CD4-positive, alpha-beta T cell treated with Interleukin-15 for 4 hours (primary cell): ENCODE measurements around the gene SERINC2.

Experiments used
- DNase-seq: peaks from one replicate; pipeline ENCODE4 v3.0.0-alpha.2; 2020; ENCODE audit warnings: low spot score

Gene SERINC2

DNA sequence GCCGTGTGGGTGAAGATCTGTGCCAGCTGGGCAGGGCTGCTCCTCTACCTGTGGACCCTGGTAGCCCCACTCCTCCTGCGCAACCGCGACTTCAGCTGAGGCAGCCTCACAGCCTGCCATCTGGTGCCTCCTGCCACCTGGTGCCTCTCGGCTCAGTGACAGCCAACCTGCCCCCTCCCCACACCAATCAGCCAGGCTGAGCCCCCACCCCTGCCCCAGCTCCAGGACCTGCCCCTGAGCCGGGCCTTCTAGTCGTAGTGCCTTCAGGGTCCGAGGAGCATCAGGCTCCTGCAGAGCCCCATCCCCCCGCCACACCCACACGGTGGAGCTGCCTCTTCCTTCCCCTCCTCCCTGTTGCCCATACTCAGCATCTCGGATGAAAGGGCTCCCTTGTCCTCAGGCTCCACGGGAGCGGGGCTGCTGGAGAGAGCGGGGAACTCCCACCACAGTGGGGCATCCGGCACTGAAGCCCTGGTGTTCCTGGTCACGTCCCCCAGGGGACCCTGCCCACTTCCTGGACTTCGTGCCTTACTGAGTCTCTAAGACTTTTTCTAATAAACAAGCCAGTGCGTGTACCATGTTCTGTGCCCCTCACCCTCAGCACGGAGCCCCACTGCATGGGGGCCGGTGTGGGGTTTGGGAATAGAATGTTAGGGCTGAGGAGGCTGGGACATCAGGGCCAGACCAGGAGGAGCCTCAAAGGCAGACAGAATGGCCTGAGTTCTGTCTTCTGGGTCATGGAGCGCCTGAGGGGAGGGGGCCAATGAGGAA, 21.3 kb downstream of the SERINC2 start:
- no peak for DNase-seq

DNA sequence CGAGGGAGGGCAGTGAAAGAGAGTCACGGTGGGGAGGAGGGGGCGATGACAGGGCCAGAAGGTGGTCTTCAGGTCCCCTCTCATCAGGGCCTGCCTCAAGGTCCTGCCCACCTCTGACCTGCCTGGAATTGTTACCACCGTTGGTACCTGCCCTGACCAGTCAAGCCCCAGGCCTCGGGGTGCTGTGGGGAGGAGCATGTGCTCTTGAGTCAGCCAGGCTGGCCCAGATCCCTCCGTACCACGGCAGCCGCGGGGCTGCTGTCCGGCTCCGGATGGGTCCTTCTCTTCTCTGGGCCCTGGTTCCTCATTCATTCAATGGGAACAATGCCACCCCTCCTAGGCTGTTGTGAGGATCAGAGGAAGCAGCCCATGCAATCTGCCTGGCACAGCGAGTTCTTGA, 22.0 kb downstream of the SERINC2 start:
- no peak for DNase-seq

DNA sequence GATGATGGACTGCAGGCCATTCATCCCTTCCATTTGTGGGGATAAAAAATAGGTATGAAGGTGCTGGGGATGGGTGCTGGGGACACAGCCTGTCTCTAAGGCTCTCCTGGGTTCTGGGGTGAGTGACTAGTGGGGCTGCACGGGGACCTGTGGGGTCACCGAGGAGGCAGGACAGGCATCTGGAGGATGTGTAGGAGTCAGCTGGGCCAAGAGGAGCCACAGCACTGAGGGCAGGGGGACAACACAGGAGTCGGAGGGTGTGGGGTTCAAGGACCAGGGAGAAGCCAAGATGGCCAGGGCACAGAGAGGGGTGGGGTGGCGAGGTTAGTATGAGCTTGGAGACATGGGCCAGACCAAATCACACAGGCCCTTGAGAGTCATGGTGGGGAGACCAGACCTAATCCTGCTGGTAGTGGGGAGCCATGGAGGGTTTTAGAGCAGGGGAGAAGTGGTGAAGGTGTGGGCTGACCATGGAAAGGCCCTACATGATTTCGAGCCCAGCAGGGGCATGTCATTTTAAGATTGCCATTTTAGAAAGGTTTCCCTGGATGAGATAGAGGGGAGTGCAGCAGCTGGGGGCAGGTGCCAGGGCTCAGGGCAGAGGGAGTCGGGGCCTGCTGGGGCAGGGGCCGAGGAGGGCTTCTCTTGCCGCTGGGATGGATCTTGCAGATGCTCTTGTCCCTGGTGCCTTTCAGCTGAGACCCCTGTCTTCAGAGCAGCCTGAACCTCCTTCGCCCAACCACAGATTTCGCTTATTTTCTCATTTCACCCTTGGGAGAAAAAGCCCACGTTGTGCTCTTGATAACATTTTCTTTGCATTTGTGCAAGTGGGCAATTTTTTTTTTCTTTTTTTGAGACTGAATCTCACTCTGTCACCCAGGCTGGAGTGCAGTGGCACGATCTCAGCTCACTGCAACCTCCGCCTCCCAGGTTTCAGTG, 22.7 kb downstream of the SERINC2 start:
- DNase-seq: no peak

DNA sequence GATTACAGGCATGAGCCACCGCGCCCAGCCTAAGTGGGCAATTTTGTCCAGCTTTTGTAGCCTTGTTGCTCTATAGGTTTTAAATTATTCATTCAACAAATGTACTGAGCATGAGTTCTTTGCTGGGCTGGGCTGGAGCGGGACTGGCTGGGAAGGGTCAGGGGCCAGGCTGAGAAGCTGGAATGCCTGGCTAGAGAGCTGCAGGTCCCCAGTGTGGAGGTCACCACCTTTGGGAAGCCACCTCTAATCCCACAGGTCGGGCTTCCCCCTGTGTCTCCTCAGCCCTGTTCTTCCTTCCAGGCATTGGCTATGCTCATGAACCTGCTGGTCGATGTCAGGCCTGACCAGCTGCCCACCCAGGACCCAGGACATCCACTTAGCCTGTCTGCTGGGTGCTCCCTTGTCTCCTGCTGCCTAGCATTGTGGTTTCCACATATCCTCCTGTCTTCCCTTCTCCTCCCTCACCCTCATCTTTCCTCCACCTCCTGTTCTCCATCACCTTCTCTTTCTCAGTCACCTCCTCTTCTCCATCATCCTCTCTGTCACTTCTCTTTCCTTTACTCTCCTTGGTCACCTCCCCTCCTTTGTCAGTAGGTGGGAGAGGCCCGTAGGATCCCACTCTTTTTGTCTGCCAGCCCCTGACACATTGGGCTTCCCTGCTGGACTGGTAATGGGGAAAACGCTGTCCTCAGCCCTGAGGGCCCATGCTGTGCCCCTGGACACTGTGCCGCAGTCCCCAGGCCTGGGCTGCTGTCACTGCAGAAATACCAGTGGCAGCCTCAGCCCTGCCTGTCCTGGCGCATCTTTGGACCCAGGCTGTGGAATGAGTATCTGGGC, 23.8 kb downstream of the SERINC2 start:
- no peak for DNase-seq

DNA sequence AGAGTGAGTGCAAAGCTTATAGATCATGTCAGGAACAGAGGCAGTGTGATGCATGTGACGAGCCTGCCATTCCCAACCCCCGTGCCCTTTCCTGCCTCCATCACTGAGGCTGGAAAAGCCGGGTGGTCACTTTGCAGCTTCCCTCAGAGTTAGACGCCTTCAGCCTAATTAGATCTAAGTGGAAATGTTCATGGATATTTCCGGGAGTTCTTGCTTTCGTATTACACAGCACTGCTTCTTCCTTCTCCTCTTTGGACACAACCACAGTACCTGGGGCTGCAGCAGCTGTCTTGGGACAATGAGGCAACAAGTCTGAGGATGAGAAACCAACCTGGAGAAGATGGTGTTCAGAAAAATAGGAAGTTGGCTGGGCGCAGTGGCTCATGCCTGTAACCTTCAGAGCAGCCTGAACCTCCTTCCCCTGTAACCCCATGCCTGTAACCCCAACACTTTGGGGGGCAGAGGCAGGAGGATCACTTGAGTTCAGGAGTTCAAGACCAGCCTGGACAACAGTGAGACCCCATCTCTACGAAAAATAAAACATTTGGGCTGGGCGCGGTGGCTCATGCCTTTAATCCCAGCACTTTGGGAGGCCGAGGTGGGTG, 24.5 kb downstream of the SERINC2 start:
- DNase-seq: no peak

DNA sequence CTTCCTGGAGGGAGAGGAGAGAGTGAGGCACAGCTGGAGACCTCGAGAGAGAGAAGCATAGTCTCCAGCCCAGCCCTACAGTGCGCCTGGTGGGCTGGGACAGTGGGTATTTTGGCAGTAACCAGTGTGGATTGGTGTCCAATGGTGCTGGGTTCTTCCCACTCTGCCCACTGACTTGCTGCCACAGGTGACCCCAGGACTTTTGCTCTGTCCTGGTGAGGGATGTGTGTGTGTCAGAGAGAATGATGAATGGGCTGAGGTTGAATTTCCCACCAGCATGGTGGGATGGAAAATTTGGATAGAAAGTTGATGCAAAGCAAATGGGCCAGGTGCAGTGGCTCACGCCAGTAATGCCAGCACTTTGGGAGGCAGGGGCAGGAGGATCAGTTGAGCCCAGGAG, 26.3 kb downstream of the SERINC2 start:
- DNase-seq: no peak

DNA sequence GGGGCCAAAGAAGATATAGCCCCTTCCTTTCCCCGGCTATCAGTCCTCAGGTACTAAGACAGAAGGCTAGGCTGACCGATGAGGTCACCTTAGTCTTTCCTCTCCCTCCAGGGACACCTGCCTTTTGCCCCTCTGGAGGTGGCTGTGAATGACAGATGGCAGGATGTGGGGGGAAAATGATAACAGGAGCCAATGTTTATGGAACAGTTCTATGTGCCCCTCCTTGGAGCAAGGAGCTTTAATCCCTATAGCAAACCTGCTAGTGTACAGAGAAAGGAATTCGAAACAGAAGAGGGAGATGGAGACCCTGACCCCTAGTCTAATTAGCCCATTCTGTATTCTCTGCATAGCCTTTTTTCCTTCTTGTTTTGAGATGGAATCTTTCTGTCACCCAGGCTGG, 28.1 kb downstream of the SERINC2 start:
- DNase-seq: no peak

DNA sequence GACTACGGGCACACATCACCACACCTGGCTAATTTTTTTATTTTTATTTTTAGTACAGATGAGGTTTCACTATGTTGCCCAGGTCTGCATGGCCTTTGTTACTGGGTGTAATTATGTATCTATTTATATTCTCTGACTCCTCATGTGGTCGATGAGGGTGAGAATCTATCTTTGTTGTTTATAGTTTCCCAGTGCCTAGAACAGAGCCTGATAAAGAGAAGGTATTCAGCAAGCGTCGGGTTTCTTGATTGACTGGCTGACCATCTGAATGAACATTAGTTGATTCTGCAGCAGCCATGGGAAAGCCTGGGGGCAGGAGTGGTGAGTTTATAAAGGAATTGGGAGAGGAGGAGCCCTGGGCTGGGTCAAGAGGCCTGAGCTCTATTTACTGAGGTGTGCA, 28.5 kb downstream of the SERINC2 start:
- DNase-seq: no peak

DNA sequence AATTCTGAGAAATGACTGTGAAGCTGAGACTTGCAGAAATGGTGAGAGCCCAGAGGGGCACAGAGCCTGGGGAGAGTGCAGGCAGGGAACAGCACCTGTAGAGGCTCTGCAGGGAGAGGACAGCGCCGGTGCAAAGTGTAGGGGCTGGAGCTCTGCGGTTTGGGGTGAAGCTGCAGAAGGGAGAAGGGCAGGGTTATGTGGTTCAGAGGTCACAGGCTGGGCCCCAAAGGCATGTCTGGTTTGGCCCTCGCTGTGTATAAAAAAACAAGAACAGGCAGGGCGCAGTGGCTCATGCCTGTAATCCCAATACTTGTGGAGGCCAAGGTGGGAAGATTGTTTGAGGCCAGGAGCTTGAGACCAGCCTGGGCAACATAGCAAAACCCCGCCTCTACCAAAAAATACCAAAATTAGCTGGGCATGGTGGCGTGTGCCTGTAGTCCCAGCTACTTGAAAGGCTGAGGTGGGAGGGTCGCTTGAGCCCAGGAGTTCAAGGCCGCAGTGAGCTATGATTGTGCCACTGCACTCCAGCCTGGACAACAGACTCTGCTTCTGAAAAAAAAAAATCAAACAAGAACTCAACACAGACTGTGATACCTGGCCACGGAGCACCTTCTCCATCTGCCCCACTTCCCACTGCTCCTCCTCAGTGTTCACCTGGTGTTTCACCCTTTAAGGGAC, 29.1 kb downstream of the SERINC2 start:
- DNase-seq: no peak

DNA sequence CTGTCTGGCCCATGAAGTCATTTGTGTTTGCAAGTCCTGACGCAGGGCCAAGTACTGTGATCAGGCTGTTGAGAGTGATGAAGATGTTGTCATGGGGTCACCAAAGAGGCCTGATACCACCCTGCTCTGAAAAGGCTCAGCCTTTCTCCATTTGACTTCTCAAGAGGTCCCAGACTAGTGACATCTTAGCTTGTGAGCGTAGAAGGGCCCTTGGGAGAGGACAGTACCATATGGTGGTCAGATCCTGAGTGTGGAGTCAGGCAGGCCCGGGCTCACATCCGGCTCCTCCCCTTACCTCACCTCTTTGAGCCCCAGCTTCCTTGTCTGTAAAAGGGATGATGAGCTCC, 29.6 kb downstream of the SERINC2 start:
- no peak for DNase-seq

DNA sequence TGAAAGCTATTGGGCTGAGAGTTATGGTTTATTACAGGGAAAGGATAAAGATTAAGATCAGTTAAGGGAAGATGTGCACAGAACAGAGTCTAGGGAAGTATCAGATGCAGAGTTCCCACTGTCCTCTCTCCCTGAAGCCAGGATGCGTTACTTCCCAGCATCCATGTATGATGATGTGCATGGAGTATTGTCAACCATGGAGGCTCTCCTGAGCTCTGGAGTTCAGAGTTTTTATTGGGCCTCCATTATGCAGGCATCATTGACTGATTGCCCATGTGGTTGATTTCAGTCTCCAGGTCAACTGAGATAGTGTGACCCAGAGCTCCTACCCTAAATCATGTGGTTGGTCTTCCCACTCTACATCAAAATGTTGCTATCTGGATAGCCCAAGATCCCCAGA, 30.7 kb downstream of the SERINC2 start:
- no peak for DNase-seq

DNA sequence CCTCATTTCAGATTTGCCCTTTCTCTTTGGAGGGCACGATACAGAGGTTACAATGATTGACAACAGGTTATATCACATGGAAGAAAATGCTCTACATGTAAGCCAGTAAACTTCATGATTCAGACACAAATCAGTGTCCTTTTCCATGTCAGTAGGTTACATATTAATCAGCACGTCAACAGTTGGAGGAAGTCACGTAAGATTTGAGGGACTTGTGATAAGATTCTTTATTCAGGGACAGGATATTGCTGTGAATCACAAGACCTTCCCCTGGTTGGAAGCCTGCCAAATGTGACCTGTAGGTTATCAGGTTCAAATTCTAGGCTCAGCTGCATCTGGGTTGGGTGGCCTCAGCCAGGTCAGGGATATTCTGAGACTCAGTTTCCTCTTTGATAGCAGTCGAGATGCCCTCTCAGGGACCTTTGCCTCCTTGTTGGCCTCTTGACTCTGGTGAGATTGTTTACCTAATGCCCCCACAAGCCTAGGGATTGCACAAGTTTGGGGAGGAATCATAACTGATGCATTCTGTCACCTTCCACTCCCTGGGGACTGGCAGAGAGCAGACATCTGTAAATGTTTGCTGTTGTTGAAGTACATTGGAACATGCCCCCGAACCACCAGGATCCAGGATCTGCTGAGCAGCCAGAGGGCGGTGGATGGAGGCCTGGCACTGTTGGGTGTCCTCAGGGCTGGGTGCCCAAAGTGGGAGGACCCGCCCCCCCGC, 31.9 kb downstream of the SERINC2 start:
- no peak for DNase-seq

DNA sequence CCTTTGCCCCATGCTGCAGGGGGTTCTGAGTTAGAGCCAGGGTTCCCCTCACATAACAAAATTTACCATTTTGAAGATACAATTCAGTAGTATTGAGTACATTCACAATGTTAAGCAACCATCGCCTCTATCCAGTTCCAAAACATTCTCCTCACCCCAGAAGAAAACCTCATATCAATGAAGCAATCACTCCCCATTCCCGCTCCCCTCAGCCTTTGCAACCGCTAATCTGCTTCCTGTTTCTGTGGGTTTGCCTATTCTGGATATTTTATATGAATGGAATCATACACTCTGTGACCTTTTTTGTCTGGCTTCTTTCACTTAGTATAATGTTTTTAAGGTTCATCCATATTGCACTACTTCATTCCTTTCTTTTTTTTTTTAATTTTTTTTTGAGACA, 32.9 kb downstream of the SERINC2 start:
- no peak for DNase-seq

DNA sequence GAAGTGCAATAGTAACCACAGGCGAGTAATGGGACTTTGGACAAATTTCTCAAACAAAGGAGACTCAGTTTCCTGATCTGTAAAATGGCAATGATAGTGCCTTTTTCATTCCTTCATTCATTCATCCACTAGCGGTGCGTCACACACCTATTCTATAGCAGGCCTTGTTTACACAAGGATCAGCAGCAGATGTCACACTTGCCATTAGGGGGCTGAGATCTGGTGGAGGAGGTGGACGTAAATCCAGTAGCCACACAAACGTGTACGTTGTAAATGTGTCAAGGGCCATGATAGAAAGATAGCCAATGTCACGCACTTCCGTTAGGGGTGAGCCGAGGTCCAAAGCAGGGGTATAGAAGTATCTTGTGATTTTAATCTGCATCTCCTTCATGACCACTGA, 34.2 kb downstream of the SERINC2 start:
- DNase-seq: no peak

DNA sequence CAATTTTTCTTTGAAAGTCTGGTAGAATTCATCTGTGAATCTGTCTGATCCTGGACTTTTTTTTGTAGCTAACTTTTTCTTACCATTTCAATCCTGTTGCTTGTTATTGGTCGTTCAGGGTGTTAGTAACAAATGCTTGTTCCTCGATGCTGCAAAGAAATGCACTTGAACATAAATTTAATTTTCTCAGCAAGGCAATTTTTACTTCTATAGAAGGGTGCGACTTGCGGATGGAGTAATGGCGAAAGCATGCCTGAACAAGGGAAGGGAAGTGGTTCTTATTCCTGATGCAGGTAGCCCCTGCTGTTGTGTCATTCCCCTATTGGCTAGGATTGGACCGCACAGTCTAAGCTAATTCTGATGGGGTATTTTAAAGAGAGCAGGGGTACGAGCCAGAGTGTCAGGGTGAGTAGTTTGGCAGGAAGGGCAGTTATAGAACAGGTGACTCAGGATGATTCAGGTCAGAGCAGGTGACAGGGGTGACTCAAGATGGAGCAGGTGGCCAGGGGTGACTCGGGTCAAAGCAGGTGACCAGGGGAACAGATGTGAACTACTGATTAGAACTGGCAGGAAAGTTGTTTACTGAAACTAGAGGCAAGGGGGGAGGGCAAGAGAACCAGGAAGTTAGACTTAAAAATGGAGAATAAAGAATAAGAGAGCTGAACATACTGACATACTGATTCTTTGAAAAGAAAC, 40.5 kb downstream of the SERINC2 start:
- DNase-seq: no peak

DNA sequence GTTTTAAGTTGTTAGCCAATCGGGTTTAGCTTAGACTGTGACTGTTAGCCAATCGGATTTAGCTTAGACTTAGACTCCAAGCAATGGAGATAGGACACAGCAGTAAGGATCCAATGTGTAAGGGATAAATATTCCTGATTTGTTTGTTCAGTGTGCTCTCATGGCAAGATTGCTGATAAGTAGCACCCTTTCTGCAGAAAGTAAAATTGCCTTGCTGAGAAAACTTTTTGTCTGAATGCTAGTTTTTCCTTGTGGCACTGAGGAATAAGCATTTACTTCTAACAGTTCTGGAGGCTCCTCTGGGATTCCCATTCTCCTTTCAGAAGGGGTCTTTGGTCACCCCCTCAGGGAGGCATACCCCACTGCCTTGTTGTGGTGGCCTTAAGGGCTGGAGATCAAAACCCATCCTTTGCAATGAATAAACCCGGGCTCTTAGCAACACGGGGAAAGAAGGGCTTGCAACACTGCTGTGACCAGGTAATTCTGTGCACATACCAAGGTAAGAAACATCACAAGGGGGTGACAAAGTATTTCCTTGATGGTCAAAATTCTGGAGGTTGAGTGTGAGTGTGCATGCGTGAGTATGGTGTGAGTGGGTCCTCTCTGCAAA, 45.4 kb downstream of the SERINC2 start:
- DNase-seq: no peak

DNA sequence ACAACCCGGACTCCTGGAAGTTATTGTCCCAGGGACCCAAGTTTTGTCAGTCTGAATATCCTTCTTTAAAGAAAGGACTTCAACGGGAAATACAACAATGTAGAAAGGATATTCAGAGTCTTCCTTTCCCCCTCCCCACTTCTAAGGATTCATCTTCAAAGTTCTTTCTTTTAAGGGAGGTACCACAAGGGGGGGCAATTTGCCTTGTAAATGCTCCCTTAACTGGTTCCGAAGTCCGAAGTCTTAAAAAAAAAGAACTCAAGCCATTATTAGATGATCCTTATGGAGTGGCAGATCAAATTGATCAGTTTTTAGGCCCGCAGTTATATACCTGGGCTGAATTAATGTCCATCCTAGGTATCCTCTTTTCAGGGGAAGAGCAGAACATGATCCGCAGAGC, 47.0 kb downstream of the SERINC2 start:
- no peak for DNase-seq

DNA sequence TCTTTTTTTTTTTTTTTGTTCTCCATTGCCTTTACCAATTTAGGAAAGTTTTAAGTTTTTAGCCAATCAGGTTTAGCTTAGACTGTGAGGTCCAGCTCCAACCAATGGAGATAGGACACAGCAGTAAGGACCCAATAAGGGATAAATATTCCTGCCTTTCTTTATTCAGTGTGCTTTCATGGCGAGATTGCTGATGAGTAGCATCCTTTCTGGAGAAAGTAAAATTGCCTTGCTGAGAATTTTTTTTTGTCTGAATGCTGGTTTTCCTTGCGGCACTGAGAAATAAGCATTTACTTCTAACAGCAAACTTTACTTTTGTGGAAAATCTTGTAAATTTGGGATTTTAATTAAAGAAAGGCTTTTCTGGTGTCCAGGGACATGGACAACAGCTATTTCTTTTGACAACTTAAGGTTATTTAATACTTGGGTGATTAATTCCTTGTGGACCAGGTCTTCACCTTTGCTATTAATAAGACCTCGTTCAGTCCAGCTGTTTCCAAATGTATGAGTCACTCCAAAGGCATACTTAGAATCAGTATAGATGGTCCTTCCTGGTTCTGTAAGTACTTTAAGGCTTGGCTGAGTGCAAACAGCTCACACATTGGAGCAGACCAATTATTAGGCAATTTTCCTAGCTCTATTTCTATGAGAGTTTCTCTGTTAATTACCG, 54.1 kb downstream of the SERINC2 start:
- no peak for DNase-seq

DNA sequence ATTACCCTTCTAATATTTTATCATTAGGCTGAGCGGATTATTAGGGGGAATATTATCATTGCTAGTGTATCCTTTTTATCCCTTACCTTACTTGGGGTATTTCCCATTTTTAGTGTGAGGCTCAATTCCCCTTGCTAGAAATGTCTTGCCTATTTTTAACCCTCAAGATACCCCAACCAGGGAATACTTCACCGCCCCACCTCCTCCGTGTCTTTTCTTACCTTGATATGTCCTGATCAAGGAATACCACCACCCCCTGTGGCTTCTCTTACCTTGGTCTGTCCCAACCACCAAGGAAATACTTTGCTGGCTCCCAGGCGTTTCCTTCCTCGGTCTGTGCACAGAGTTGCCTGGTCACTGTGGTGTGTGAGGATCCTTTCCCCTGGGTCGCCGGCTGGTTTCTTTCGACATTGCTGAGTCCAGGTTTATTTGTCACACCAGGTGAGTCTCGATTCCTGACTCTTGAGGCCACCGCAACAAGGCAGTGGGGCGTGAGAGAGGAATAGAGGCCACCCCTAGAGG, 57.8 kb downstream of the SERINC2 start:
- DNase-seq: no peak
